HAP-1 (cell line): ENCODE data around the gene PLCB1.
A peak's percentile ranks its signal among the peaks of the same experiment; 100 is the strongest.
"Not testable (repeated sequence)": the region's sequence is repeated elsewhere in the genome, so short reads cannot be mapped to it uniquely, and the experiment has no call there.

Experiments
- DNase-seq, 2 experiments: peaks; one replicate each; pipeline ENCODE4 v3.0.0-alpha.2; 2016 to 2020; ENCODE audit warnings: low spot score in 2 of 2
- H3K27me3 ChIP-seq: fragments of 250-450 bp; sonication (Bioruptor Pico); 2 replicates; pipeline ENCODE4 v1.5.1; 2020; ENCODE audit warnings: low read depth, mild to moderate bottlenecking, moderate library complexity
- H3K36me3 ChIP-seq: fragments of 250-450 bp; sonication (Bioruptor Pico); replicated peaks from 2 replicates; pipeline ENCODE4 v1.5.1; 2020; ENCODE audit warnings: mild to moderate bottlenecking
- H3K4me1 ChIP-seq: fragments of 250-450 bp; sonication (Bioruptor Pico); 2 replicates; pipeline ENCODE4 v1.5.1; 2020; ENCODE audit warnings: mild to moderate bottlenecking
- H3K4me3 ChIP-seq: fragments of 250-450 bp; sonication (Bioruptor Pico); 2 replicates; pipeline ENCODE4 v1.5.1; 2020; ENCODE audit warnings: mild to moderate bottlenecking, moderate library complexity
- H3K9me3 ChIP-seq: fragments of 250-450 bp; sonication (Bioruptor Pico); 2 replicates; pipeline ENCODE4 v1.5.1; 2020; ENCODE audit warnings: mild to moderate bottlenecking, moderate library complexity
- in situ Hi-C: fragments of 300-500 bp; cut with MboI; formaldehyde crosslinking; loops from 3 replicates; pipeline ENCODE4 v1.14.3; 2020; ENCODE audit warnings: low sequenced_read_pairs, inconsistent platforms, mixed read lengths

The PLCB1 gene

DNA sequence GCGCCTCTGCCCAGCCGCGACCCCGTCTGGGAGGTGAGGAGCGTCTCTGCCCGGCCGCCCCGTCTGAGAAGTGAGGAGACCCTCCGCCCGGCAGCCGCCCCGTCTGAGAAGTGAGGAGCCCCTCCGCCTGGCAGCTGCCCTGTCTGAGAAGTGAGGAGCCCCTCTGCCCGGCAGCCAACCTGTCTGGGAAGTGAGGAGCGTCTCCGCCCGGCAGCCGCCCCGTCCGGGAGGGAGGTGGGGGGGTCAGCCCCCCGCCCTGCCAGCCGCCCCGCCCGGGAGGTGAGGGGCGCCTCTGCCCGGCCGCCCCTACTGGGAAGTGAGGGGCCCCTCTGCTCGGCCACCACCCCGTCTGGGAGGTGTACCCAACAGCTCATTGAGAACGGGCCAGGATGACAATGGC, 512.4 kb downstream of the PLCB1 start:
- in situ Hi-C loops, H3K36me3 ChIP-seq, H3K9me3 ChIP-seq, H3K27me3 ChIP-seq, H3K4me3 ChIP-seq, DNase-seq, H3K4me1 ChIP-seq: not testable (repeated sequence)

DNA sequence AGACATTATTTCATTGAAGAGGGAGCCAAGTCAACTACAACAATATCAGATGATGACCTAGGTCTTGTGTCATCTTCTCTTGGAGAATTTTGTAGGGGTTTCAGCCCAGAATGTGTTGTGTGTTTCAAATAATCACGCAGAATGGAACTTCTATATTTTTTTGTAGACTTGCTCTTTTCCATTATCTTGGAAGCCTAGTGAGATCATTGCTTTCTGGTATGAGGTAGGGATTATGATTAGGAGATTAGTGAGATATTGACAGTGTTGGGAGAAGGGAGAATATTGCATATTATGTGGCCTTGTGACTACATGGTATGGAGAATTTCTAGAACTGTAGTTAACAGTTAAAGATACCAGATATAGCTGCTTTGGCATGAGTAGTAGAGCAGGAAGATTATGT, 513.3 kb downstream of the PLCB1 start:
- Histone ChIP-seq H3K9me3 (no peaks in the 10 kb centered on the region; the same call in 1 of the 2 replicates), H3K27me3 (no peaks in the 10 kb centered on the region), H3K4me3 (no peak overlapping the region), H3K4me1 (no peaks in the 10 kb centered on the region), H3K36me3 (no peaks in the 10 kb centered on the region)
- DNase-seq: no peak
- in situ Hi-C loops: no loop called here

DNA sequence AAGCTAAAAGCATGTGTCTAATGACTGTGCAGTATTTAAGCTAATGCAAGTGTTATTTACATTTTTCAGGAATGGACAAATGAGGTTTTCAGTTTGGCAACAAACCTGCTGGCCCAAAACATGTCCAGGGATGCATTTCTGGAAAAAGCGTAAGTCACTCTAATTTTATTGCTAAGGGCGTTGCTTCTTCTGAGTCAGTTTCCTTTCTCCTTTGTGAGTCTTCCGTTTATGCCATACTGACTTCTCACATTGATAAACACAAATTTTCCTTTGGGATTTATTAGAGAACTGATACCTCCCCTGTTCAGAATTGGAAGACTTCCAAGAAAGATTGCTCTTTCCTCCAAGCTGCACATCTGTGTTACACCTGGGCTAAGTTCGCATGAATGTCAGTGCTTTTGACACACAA, 514.0 kb downstream of the PLCB1 start:
- no peaks in the 10 kb centered on the region; the same call in 1 of the 2 replicates for H3K9me3 ChIP-seq
- H3K27me3 ChIP-seq: no peaks in the 10 kb centered on the region
- no peak for DNase-seq
- no peaks in the 10 kb centered on the region for H3K36me3 ChIP-seq
- in situ Hi-C loops: no loop called here
- no peak overlapping the region for H3K4me3 ChIP-seq
- no peaks in the 10 kb centered on the region for H3K4me1 ChIP-seq

DNA sequence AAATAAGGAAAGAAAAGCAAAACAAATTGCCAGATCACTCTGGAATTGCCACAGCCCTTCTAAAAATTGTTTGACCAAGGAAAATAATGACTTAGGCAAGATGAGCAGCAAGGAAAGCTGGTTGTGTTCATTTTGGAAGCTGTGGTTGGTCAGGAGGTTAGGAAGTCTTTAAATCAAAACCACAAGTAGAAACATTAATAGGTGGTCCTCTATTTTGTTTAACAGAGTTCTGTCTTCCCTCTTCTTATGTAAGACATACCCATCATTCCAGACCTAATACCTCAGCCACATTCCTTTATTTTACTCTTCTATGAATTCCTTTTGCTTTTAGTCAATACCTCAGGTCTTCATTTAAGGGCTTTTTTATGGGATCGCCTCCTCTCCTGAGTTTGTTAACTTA, 514.6 kb downstream of the PLCB1 start:
- H3K9me3 ChIP-seq: no peaks in the 10 kb centered on the region; the same call in 1 of the 2 replicates
- in situ Hi-C loops: no loop called here
- no peak for DNase-seq
- no peaks in the 10 kb centered on the region for H3K4me1 ChIP-seq
- H3K36me3 ChIP-seq: no peaks in the 10 kb centered on the region
- no peaks in the 10 kb centered on the region for H3K27me3 ChIP-seq
- H3K4me3 ChIP-seq: no peak overlapping the region

DNA sequence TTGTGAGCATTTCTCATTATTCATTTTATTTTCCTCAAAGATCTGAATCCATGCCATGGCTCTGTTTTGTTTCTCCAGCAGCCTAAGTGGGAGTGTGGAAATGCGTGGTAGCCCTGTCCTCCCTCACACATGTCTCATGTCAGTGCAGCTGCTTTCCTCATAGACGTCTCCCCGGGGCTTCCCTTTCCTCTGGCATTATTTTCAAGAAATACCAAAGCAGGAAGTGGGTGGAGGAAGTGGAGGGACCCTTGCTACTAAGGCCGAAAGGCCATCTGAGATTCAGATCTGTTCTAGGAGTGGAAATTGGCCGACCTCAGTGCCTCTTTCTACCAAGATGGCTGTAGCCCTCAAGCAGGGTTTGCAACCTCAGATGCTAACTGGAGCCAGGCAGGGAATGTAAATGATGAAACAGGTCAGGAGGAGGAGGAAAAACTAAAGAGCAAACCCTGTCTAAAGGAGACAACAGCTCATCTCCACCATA, 515.9 kb downstream of the PLCB1 start:
- no peaks in the 10 kb centered on the region; the same call in 1 of the 2 replicates for H3K4me1 ChIP-seq
- H3K27me3 ChIP-seq: no peaks in the 10 kb centered on the region
- no peaks in the 10 kb centered on the region; the same call in 1 of the 2 replicates for H3K9me3 ChIP-seq
- no peak for DNase-seq
- no peaks in the 10 kb centered on the region; the same call in 1 of the 2 replicates for H3K36me3 ChIP-seq
- in situ Hi-C loops: no loop called here
- no peak overlapping the region for H3K4me3 ChIP-seq

DNA sequence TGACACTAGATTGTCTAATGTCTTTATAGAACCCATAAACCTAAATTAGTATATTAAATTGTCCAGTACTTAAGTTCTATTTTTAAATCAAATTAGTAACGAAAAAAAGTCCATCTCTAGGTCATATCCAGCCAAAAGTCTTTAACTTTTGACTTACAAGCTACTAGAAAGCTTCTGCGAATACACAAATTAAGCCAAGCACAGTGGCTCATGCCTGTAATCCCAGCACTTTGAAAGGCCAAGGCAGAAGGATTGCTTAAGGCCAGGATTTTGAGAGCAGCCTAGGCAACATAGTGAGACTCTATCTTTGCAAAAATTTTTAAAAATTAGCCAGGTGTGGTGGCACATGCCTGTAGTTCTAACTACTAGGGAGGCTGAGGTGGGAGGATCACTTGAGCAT, 516.4 kb downstream of the PLCB1 start:
- Histone ChIP-seq H3K4me3 (no peak overlapping the region), H3K27me3 (no peaks in the 10 kb centered on the region), H3K36me3 (no peaks in the 10 kb centered on the region; the same call in 1 of the 2 replicates), H3K4me1 (no peaks in the 10 kb centered on the region; the same call in 1 of the 2 replicates), H3K9me3 (no peaks in the 10 kb centered on the region)
- DNase-seq: no peak
- in situ Hi-C loops: no loop called here

DNA sequence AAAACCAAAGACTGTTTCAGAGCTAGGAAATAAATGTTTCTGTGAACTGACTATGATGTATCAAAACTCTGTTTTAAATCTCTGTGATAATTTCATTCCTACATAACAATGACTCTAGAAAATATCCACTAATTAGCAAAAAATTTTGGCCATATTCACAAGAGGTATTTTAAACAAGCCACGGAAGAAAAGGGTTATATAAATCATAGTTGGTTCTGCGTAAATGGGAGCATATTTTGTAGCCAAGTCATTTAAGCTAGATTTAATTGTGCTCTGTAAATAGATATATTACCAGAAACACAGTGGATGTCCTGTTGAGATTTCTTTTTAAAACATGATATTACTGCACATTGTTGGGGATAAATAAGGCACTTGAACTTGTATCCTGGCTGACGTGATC, 520.3 kb downstream of the PLCB1 start:
- no peak overlapping the region for H3K4me3 ChIP-seq
- no peaks in the 10 kb centered on the region; the same call in 1 of the 2 replicates for H3K36me3 ChIP-seq
- no peak for DNase-seq
- in situ Hi-C loops: no loop called here
- no peaks in the 10 kb centered on the region for H3K27me3 ChIP-seq
- peaks cover 6% of the 10 kb centered on the region; the same call in 1 of the 2 replicates for H3K4me1 ChIP-seq
- no peaks in the 10 kb centered on the region for H3K9me3 ChIP-seq

DNA sequence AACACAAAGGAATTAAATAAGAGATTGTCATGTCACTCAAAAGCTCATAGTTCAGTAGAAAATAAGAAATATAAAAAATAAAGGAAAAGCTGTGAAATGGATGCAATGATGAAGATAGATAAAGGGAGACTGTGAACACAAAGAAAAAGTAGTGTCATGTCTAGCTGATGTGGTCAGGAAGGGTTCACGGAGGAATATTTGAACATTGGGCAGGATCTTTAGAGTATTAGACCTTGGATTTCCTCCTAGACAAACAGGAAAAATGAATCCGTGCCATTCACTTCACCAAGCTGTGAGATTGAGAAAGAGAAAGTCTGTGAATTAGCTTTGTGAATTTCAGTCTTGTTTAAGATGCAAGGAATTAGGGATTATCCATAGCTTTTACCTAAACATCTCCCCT, 522.4 kb downstream of the PLCB1 start:
- no peaks in the 10 kb centered on the region for H3K27me3 ChIP-seq
- in situ Hi-C loops: no loop called here
- no peak overlapping the region for H3K4me3 ChIP-seq
- H3K36me3 ChIP-seq: no peaks in the 10 kb centered on the region; the same call in 1 of the 2 replicates
- peaks cover 6% of the 10 kb centered on the region; the same call in 1 of the 2 replicates for H3K4me1 ChIP-seq
- DNase-seq: no peak
- H3K9me3 ChIP-seq: no peaks in the 10 kb centered on the region

DNA sequence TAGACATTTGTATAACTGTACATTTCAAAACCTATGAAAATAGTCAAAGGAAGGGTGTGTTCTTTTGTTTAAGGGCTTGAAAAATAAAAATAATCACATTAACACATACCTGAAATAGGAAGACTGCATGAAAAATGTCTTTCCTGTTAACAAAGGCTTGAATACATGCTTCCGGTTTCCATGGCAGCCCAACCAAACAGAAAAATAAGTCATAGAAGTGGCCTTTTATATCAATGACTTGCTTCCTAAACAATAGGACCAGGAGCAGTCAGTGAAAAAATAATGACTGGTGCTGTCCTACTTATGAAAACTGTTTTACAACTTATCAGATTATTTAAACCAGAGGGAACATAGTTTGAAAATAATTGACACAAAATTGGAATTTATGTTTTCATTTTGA, 524.3 kb downstream of the PLCB1 start:
- Histone ChIP-seq H3K27me3 (no peaks in the 10 kb centered on the region), H3K4me1 (peaks cover 6% of the 10 kb centered on the region; the same call in 1 of the 2 replicates), H3K9me3 (no peaks in the 10 kb centered on the region), H3K4me3 (no peak overlapping the region), H3K36me3 (no peaks in the 10 kb centered on the region; the same call in 1 of the 2 replicates)
- in situ Hi-C loops: no loop called here
- peak; percentile 60 to 69 for DNase-seq

DNA sequence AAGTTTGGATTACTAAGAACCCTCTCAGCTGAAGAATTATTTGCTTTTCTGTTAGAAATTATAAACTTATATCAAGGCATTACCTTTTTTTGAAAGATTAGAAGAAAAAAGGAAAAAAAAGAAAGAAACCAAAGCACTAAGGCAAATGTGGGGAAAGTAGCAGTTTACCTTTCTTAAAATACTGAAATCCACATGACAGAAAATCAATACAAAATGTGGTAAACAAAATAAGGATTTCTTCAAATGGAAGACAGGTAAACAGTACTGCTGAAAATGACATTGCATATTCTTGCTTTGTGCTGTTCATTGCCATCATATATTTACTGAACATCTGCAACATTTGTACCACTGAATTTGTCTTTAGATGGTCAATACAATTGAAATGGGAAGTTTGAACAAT, 525.6 kb downstream of the PLCB1 start:
- in situ Hi-C loops: no loop called here
- Histone ChIP-seq H3K9me3 (no peaks in the 10 kb centered on the region), H3K36me3 (no peaks in the 10 kb centered on the region; the same call in 1 of the 2 replicates), H3K4me3 (no peak overlapping the region), H3K4me1 (peaks cover 6% of the 10 kb centered on the region; the same call in 1 of the 2 replicates), H3K27me3 (no peaks in the 10 kb centered on the region)
- no peak for DNase-seq

DNA sequence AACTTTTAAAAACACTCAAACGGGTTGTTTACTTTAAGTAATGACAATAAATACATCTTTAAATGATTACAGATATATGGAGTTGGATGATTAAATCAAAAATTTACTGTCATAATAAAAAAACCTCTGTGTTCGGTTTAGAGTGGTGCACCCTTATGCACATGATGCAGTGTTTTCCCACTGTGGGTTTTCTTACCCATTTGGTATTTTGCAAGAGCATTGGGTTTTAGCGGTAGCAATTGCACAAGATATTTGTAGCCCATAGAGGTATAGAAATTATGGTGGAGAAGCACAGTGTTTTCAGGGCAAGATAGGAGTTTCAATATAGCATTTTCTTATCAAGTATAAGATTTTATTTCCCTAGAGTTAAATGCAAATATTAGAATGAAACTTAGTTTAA, 526.0 kb downstream of the PLCB1 start:
- DNase-seq: no peak
- H3K9me3 ChIP-seq: no peaks in the 10 kb centered on the region
- H3K27me3 ChIP-seq: no peaks in the 10 kb centered on the region
- peaks cover 6% of the 10 kb centered on the region; the same call in 1 of the 2 replicates for H3K4me1 ChIP-seq
- in situ Hi-C loops: no loop called here
- no peaks in the 10 kb centered on the region for H3K36me3 ChIP-seq
- H3K4me3 ChIP-seq: no peak overlapping the region

DNA sequence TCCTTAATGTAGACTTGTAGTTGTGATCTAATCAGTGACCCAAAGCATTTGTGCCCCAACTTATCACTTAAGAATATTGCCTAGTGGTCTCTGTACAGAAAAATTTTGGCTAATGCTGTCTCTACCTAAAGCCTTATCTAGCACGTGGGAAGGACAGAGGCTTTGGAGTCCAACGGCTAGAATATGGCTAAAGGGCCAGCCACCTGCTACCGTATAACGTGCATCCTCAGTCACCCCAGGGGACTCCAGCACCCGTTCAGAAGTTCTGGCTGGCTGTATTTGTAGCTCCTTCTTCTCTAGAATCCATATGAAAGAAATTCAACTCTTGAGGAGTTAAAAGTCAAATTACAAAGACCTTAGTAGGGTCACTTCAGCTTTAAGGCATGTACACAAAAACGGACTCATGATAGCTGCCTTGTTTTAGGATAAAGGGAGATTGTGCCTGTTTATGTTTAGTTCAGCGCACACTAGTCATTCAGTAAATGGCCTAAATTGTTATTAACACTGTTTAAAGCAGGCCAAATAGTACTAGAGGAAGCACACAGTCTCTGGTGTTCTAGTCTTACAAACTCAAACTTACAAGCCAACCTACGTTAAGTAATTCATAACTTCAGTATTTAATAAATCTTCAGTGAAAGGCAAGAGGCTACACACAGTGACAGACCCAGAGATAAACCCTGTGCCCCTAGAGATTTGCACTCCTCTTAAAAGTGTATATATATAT, 529.3 kb downstream of the PLCB1 start:
- no peak for DNase-seq
- in situ Hi-C loops: no loop called here
- H3K4me3 ChIP-seq: no peak overlapping the region

DNA sequence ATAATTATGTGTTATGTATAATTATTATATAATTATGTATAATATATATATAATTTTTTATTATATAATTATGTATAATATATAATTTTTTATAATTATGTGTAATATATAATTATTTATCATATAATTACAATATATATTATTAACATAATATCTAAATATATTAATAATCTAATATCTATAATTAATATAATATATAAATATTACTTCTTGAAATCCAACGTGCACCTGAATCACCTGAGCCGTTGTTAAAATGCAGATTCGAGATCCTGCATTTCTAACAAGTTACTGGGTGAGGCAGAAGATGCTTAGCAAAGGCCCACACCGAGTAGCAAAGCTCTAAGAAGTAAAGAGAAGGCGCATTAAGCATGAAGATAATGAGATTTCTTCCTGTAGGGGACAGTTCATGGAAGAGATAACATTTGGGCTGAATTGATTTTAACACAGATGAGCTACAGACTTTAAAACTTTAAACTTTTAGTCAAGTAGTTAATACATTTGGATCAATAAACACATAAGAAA, 530.4 kb downstream of the PLCB1 start:
- DNase-seq: peak in 1 of 2 experiments; percentile 13
- Histone ChIP-seq H3K27me3 (no peaks in the 10 kb centered on the region), H3K9me3 (no peaks in the 10 kb centered on the region), H3K4me3 (no peak overlapping the region), H3K4me1 (no peaks in the 10 kb centered on the region; the same call in 1 of the 2 replicates), H3K36me3 (no peaks in the 10 kb centered on the region)
- in situ Hi-C loops: no loop called here

More for the DNA sequence above, 529.3 kb downstream of the PLCB1 start:
- H3K36me3 ChIP-seq: no peaks in the 10 kb centered on the region
- no peaks in the 10 kb centered on the region for H3K27me3 ChIP-seq
- no peaks in the 10 kb centered on the region for H3K9me3 ChIP-seq
- no peaks in the 10 kb centered on the region; the same call in 1 of the 2 replicates for H3K4me1 ChIP-seq

DNA sequence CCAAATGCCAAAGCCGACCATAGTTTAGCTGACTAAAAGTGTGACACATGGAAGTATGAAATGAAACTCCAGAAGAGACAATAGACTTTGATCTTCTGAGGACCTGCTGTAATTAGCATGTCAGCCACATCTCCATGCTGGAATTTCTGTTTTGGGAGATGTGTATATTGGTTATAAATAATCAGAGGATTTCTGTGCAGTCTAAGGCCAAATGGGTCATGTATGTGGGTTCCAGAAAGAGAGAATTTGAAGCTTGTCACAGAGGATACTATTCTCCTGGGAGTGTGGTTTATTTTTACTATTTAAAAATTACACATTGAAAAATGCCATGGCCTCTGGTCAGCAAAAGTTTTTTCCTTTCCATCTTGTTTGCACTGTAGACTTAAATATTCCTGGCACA, 531.4 kb downstream of the PLCB1 start:
- no peaks in the 10 kb centered on the region for H3K27me3 ChIP-seq
- in situ Hi-C loops: no loop called here

More for the DNA sequence above, 531.4 kb downstream of the PLCB1 start:
- Histone ChIP-seq H3K36me3 (no peaks in the 10 kb centered on the region), H3K9me3 (no peaks in the 10 kb centered on the region), H3K4me1 (no peaks in the 10 kb centered on the region; the same call in 1 of the 2 replicates), H3K4me3 (no peak overlapping the region)
- DNase-seq: no peak
